HCT116 (cell line): ENCODE measurements around the gene PINK1. TPM values are rescaled to one million over a fixed set of nuclear protein-coding genes. Genes with fewer than 3 reads are reported as not detected.

Source experiments
- ATAC-seq: fragments of 200-7000 bp; cut with Tn5 transposase; 2 replicates; pipeline ENCODE4 v1.9.1; 2020; ENCODE audit warnings: mild to moderate bottlenecking, moderate library complexity
- BruUV-seq: library from RNA; stranded (reverse); fragments of 400-500 nt; replicated peaks from 2 replicates; lab custom pipeline; 2021; lab: Mats Ljungman, UMichigan
- CTCF ChIA-PET: fragments of 300-600 bp; sonication (Branson Sonifier 250); formaldehyde crosslinking; loops from one replicate; lab custom pipeline; 2021; ENCODE audit warnings: antibody characterized with exemption; lab: Charles Lee
- POLR2A ChIA-PET: fragments of 300-600, 350-600 bp; sonication (Branson Sonifier 250); formaldehyde crosslinking; loops from one replicate; lab custom pipeline; 2021; ENCODE audit warnings: antibody characterized with exemption; lab: Charles Lee
- RAD21 ChIA-PET, 2 experiments: fragments of 300-600 bp; sonication (Branson Sonifier 250); formaldehyde crosslinking; loops; one replicate each; lab custom pipeline; 2023; ENCODE audit warnings: low total read pairs in 2 of 2; ENCODE audit not compliant: uncharacterized antibody in 2 of 2, unreplicated experiment in 2 of 2, low non-redundant PET in 1 of 2; lab: Charles Lee
- DNase-seq: peaks from one replicate; pipeline ENCODE4 v3.0.0-alpha.2; 2010; ENCODE audit warnings: low read depth, low spot score
- H2AFZ ChIP-seq: fragments of 200-600 bp; shearing (Covaris generic), sonication (generic); 2 replicates; pipeline ENCODE4 v1.6.1; 2017; ENCODE audit warnings: low read depth, mixed run types, mixed read lengths, antibody characterized with exemption, low read length; ENCODE audit not compliant: poor library complexity, severe bottlenecking
- H3K27ac ChIP-seq: 2 replicates; pipeline ENCODE4 v1.5.1; 2012; ENCODE audit warnings: low read depth, low read length
- H3K27me3 ChIP-seq: fragments of 200-600 bp; sonication (generic); 2 replicates; pipeline ENCODE4 v1.6.1; 2016; ENCODE audit warnings: mixed run types, low read length, mixed read lengths; ENCODE audit not compliant: insufficient read depth
- H3K36me3 ChIP-seq, 2 experiments: fragments of 200-500 bp in 1 of 2; fragments of 200-600 bp in 1 of 2; sonication (Bioruptor generic) in 1 of 2; sonication (generic) in 1 of 2; 2 replicates each; pipeline versions ENCODE4 v1.5.1 to v1.6.1; 2014 to 2016; ENCODE audit warnings: low read length in 2 of 2, inconsistent platforms in 1 of 2, mixed read lengths in 1 of 2, mixed run types in 1 of 2; ENCODE audit not compliant: insufficient read depth in 2 of 2, control insufficient read depth in 1 of 2
- H3K4me1 ChIP-seq, 2 experiments: fragments of 200-600 bp in 1 of 2; sonication (generic) in 1 of 2; 2 replicates each; pipeline versions ENCODE4 v1.5.1 to v1.6.1; 2012 to 2017; ENCODE audit warnings: low read length in 2 of 2, inconsistent platforms in 1 of 2, mild to moderate bottlenecking in 1 of 2, mixed read lengths in 1 of 2, mixed run types in 1 of 2, moderate library complexity in 1 of 2; ENCODE audit not compliant: insufficient read depth in 2 of 2, control insufficient read depth in 1 of 2
- H3K4me2 ChIP-seq: fragments of 200-600 bp; sonication (generic); 2 replicates; pipeline ENCODE4 v1.6.1; 2017; ENCODE audit warnings: mixed run types, low read length, mixed read lengths
- H3K4me3 ChIP-seq, 2 experiments: fragments of 200-600 bp in 1 of 2; sonication (generic) in 1 of 2; replicated peaks in 1 of 2; 2 replicates each; pipeline ENCODE4 v1.5.1; 2011 to 2016; ENCODE audit warnings: low read length in 2 of 2, control low read depth in 1 of 2, low read depth in 1 of 2, mild to moderate bottlenecking in 1 of 2, mixed read lengths in 1 of 2, mixed run types in 1 of 2
- H3K79me2 ChIP-seq: fragments of 200-600 bp; sonication (generic); 2 replicates; pipeline ENCODE4 v1.6.1; 2017; ENCODE audit warnings: mild to moderate bottlenecking, mixed run types, low read length, moderate library complexity, mixed read lengths; ENCODE audit not compliant: insufficient read depth
- H3K9ac ChIP-seq: fragments of 200-600 bp; sonication (generic); 2 replicates; pipeline ENCODE4 v1.6.1; 2016; ENCODE audit warnings: low read length, mixed read lengths
- H3K9me2 ChIP-seq: fragments of 200-600 bp; sonication (generic), shearing (Covaris generic); 2 replicates; pipeline ENCODE4 v1.6.1; 2017; ENCODE audit warnings: mixed run types, mild to moderate bottlenecking, moderate library complexity; ENCODE audit not compliant: insufficient read depth
- H3K9me3 ChIP-seq, 2 experiments: fragments of 200-500 bp in 1 of 2; fragments of 200-600 bp in 1 of 2; sonication (Bioruptor generic) in 1 of 2; sonication (generic) in 1 of 2; 2 replicates each; pipeline ENCODE4 v1.6.1; 2014 to 2017; ENCODE audit warnings: low read length in 2 of 2, mixed read lengths in 2 of 2, inconsistent platforms in 1 of 2, low read depth in 1 of 2, mild to moderate bottlenecking in 1 of 2, mixed run types in 1 of 2, moderate library complexity in 1 of 2; ENCODE audit not compliant: control insufficient read depth in 1 of 2, insufficient read depth in 1 of 2
- H4K20me1 ChIP-seq: fragments of 200-600 bp; sonication (generic), shearing (Covaris generic); 2 replicates; pipeline ENCODE4 v1.6.1; 2017; ENCODE audit warnings: mixed run types, mild to moderate bottlenecking, moderate library complexity; ENCODE audit not compliant: insufficient read depth
- ATF3 ChIP-seq: IDR thresholded peaks from 2 replicates; pipeline ENCODE4 v1.6.1; 2012
- CEBPB ChIP-seq: IDR thresholded peaks from 2 replicates; pipeline ENCODE4 v1.6.1; 2012; ENCODE audit warnings: low read depth
- CTCF ChIP-seq, 3 experiments: fragments of 200-600 bp in 1 of 3; sonication (generic) in 1 of 3; IDR thresholded peaks in 2 of 3; conservative IDR thresholded peaks in 1 of 3; 2 replicates each; pipeline ENCODE4 v1.5.1; 2012 to 2017; ENCODE audit warnings: low read depth in 2 of 3, low read length in 2 of 3, antibody characterized with exemption in 1 of 3, borderline replicate concordance in 1 of 3, control low read depth in 1 of 3, mild to moderate bottlenecking in 1 of 3, mixed read lengths in 1 of 3, mixed run types in 1 of 3, moderate library complexity in 1 of 3; ENCODE audit not compliant: insufficient read depth in 1 of 3
- EGR1 ChIP-seq: IDR thresholded peaks from 2 replicates; pipeline ENCODE4 v1.6.1; 2012; ENCODE audit warnings: low read depth
- ELF1 ChIP-seq: IDR thresholded peaks from 2 replicates; pipeline ENCODE4 v1.6.1; 2012; ENCODE audit warnings: low read depth, borderline replicate concordance
- EZH2 ChIP-seq: fragments of 200-600 bp; sonication (generic); IDR thresholded peaks from 2 replicates; pipeline ENCODE4 v1.6.1; 2017; ENCODE audit warnings: antibody characterized with exemption, mixed run types
- EZH2phosphoT487 ChIP-seq: fragments of 200-600 bp; IDR thresholded peaks from 2 replicates; pipeline ENCODE4 v1.6.1; 2018; ENCODE audit warnings: antibody characterized with exemption, borderline replicate concordance
- FOSL1 ChIP-seq: IDR thresholded peaks from 2 replicates; pipeline ENCODE4 v1.6.1; 2012; ENCODE audit warnings: low read depth
- MAX ChIP-seq: IDR thresholded peaks from 2 replicates; pipeline ENCODE4 v1.6.1; 2012
- POLR2A ChIP-seq: IDR thresholded peaks from 2 replicates; pipeline ENCODE4 v1.7.0; 2011; ENCODE audit warnings: borderline replicate concordance; ENCODE audit not compliant: insufficient read depth, insufficient read length; ENCODE audit errors: extremely low read depth
- POLR2AphosphoS5 ChIP-seq: IDR thresholded peaks from 2 replicates; pipeline ENCODE4 v1.6.1; 2011; ENCODE audit warnings: mild to moderate bottlenecking, low read depth, low read length, moderate library complexity
- REST ChIP-seq: IDR thresholded peaks from 2 replicates; pipeline ENCODE4 v1.6.1; 2012; ENCODE audit warnings: low read depth
- SIN3A ChIP-seq: IDR thresholded peaks from 2 replicates; pipeline ENCODE4 v1.6.1; 2012; ENCODE audit warnings: low read depth
- SP1 ChIP-seq: IDR thresholded peaks from 2 replicates; pipeline ENCODE4 v1.6.1; 2012; ENCODE audit warnings: low read depth
- SRF ChIP-seq: IDR thresholded peaks from 2 replicates; pipeline ENCODE4 v1.6.1; 2012; ENCODE audit warnings: low read depth
- TCF7L2 ChIP-seq: IDR thresholded peaks from 2 replicates; pipeline ENCODE4 v1.7.0; 2011; ENCODE audit warnings: borderline replicate concordance, inconsistent platforms; ENCODE audit not compliant: insufficient read depth, insufficient read length; ENCODE audit errors: extremely low read depth
- YY1 ChIP-seq: IDR thresholded peaks from 2 replicates; pipeline ENCODE4 v1.6.1; 2011; ENCODE audit warnings: low read length, low read depth, moderate library complexity, mild to moderate bottlenecking; ENCODE audit not compliant: insufficient replicate concordance; ENCODE audit errors: extremely low read depth
- ZBTB33 ChIP-seq: IDR thresholded peaks from 2 replicates; pipeline ENCODE4 v1.6.1; 2011; ENCODE audit warnings: mild to moderate bottlenecking, low read length, moderate library complexity; ENCODE audit not compliant: insufficient replicate concordance; ENCODE audit errors: extremely low read depth
- ZFX ChIP-seq: fragments of 450-650 bp; IDR thresholded peaks from 2 replicates; pipeline ENCODE4 v1.6.1; 2017
- ZNF274 ChIP-seq: fragments of 200-500 bp; sonication (Bioruptor generic); IDR thresholded peaks from 2 replicates; pipeline ENCODE4 v1.6.1; 2014; ENCODE audit warnings: mild to moderate bottlenecking, low read depth, low read length, inconsistent platforms
- intact Hi-C: fragments of 100-400 bp; cut with micrococcal nuclease; formaldehyde crosslinking; loops from 2 replicates; pipeline ENCODE4 v1.10.0; 2022
- total RNA-seq: library from RNA; stranded (reverse); gene quantifications from one replicate; pipeline ENCODE4 v1.2.1, GENCODE V29; 2021; ENCODE audit not compliant: unreplicated experiment

The PINK1 gene
- total RNA-seq, 1 experiment from 2014 or later: 29.4 TPM

- no peaks in the 10 kb centered on the region for H3K36me3 ChIP-seq
- no peaks in the 10 kb centered on the region for H3K79me2 ChIP-seq
- POLR2A ChIA-PET: no interaction called here
- no peaks in the 10 kb centered on the region for H4K20me1 ChIP-seq
- no peak for DNase-seq
- H3K9me2 ChIP-seq: no peaks in the 10 kb centered on the region
- H3K9me3 ChIP-seq: no peaks in the 10 kb centered on the region; a peak in 1 of 4 replicates
- RAD21 ChIA-PET: interaction anchor here in 1 of 2 experiments (1.0 kb wide), 1 partner anchor 9 kb away, joined by 4 read pairs; no protein-coding TSS in a partner anchor
- TF ChIP-seq EZH2: no peak
- no peak for TF ChIP-seq ZBTB33
- no peak for TF ChIP-seq ATF3
- TF ChIP-seq EGR1: no peak
- TF ChIP-seq POLR2A: no peak
- no peak for TF ChIP-seq ELF1
- no peak for TF ChIP-seq MAX
- no peak for TF ChIP-seq ZNF274
- no peak for TF ChIP-seq POLR2AphosphoS5
- no peak for TF ChIP-seq TCF7L2
- TF ChIP-seq CTCF (IDR thresholded peaks at IDR 0.05 in 2 of 3, conservative IDR thresholded peaks at IDR 0.05 in 1 of 3; ENCODE audit: borderline replicate concordance in 1 of 3, insufficient read depth in 1 of 3, low read depth in 2 of 3, low read length in 2 of 3): no peak
- no peak for TF ChIP-seq CEBPB
- TF ChIP-seq SP1: no peak
- TF ChIP-seq EZH2phosphoT487: no peak
- TF ChIP-seq SIN3A: no peak
- no peak for TF ChIP-seq YY1
- TF ChIP-seq REST: no peak
- no peak for TF ChIP-seq FOSL1
- TF ChIP-seq SRF: no peak
- TF ChIP-seq ZFX: no peak
- H3K4me1 ChIP-seq: peaks cover 17 to 55% of the 10 kb centered on the region in 2 experiments
- H3K4me3 ChIP-seq: no peak overlapping the region
- BruUV-seq: no TSS peak
- peak overlapping the region; percentile 54 for H3K4me2 ChIP-seq
- intact Hi-C loops: no loop called here
- H3K9ac ChIP-seq: no peak overlapping the region
- CTCF ChIA-PET: no interaction called here
- H3K27ac ChIP-seq: no peak overlapping the region
- no peak for ATAC-seq
- no peaks in the 10 kb centered on the region for H3K27me3 ChIP-seq
- no peak overlapping the region for H2AFZ ChIP-seq
Observed at GRCh38 chr1:20602851-20603450, 30.3 kb upstream of the PINK1 start.
